GM19043 (cell line): Measurements from ENCODE around the gene TMC5.
"Not testable (repeated sequence)": the region's sequence is repeated elsewhere in the genome, so short reads cannot be mapped to it uniquely, and the experiment has no call there.

Source experiments
- ATAC-seq: cut with Tn5 transposase; IDR thresholded peaks from one replicate; pipeline ENCODE4 v1.9.1; 2021; ENCODE audit warnings: low read depth; ENCODE audit not compliant: unreplicated experiment

Gene TMC5

GRCh38 chr16:19528666-19529065 is 111.0 kb downstream of the TMC5 start:
- no peak for ATAC-seq

GRCh38 chr16:19532601-19533000 is 114.9 kb downstream of the TMC5 start:
- ATAC-seq, result no peak

GRCh38 chr16:19540241-19540970 is 122.7 kb downstream of the TMC5 start:
- no peak for ATAC-seq

GRCh38 chr16:19542138-19542821 is 124.6 kb downstream of the TMC5 start:
- ATAC-seq, result no peak

- not testable (repeated sequence) for ATAC-seq
Measured at GRCh38 chr16:19543278-19543996, 125.8 kb downstream of the TMC5 start.

GRCh38 chr16:19548144-19548543 is 130.5 kb downstream of the TMC5 start:
- ATAC-seq, result no peak
